H9 (cell line): ENCODE data around the gene SETD1A. TPM values are rescaled to one million over a fixed set of nuclear protein-coding genes. Genes with fewer than 3 reads are reported as not detected.

Experiments
- DNase-seq: peaks from one replicate; pipeline ENCODE4 v3.0.0-alpha.2; 2017
- H2AFZ ChIP-seq: one replicate; pipeline ENCODE4 v1.6.1; 2013; ENCODE audit warnings: mild to moderate bottlenecking, low read length, control low read depth, moderate library complexity
- H2AK5ac ChIP-seq: 2 replicates; pipeline ENCODE4 v1.6.1; 2013; ENCODE audit warnings: low read length, control low read depth, mixed read lengths; ENCODE audit not compliant: insufficient read length
- H2BK120ac ChIP-seq: one replicate; pipeline ENCODE4 v1.6.1; 2013; ENCODE audit warnings: low read depth, mild to moderate bottlenecking, low read length, control low read depth, inconsistent platforms; ENCODE audit not compliant: poor library complexity, severe bottlenecking
- H2BK12ac ChIP-seq: 2 replicates; pipeline ENCODE4 v1.6.1; 2013; ENCODE audit warnings: low read length, control low read depth, mixed read lengths, low read depth; ENCODE audit not compliant: insufficient read length
- H2BK15ac ChIP-seq: 2 replicates; pipeline ENCODE4 v1.6.1; 2013; ENCODE audit warnings: low read depth, low read length, control low read depth
- H2BK20ac ChIP-seq: one replicate; pipeline ENCODE4 v1.6.1; 2013; ENCODE audit warnings: low read depth, mild to moderate bottlenecking, low read length, control low read depth, inconsistent platforms; ENCODE audit not compliant: poor library complexity, severe bottlenecking
- H2BK5ac ChIP-seq: 2 replicates; pipeline ENCODE4 v1.6.1; 2013; ENCODE audit warnings: low read length, control low read depth, mixed read lengths; ENCODE audit not compliant: insufficient read length
- H3K14ac ChIP-seq: 2 replicates; pipeline ENCODE4 v1.6.1; 2013; ENCODE audit warnings: low read length, control low read depth; ENCODE audit not compliant: insufficient read depth
- H3K18ac ChIP-seq: 2 replicates; pipeline ENCODE4 v1.6.1; 2013; ENCODE audit warnings: low read depth, mild to moderate bottlenecking, mixed read lengths, low read length, control low read depth; ENCODE audit not compliant: insufficient read length
- H3K23ac ChIP-seq: 2 replicates; pipeline ENCODE4 v1.6.1; 2013; ENCODE audit warnings: low read length, control low read depth, mixed read lengths, low read depth; ENCODE audit not compliant: insufficient read length
- H3K23me2 ChIP-seq: 2 replicates; pipeline ENCODE4 v1.6.1; 2013; ENCODE audit warnings: low read depth, mild to moderate bottlenecking, mixed read lengths, low read length, control low read depth; ENCODE audit not compliant: insufficient read length, poor library complexity, severe bottlenecking
- H3K27ac ChIP-seq: 2 replicates; pipeline ENCODE4 v1.5.1; 2013; ENCODE audit warnings: low read length, control low read depth, mixed read lengths, low read depth; ENCODE audit not compliant: insufficient read length
- H3K27me3 ChIP-seq: 2 replicates; pipeline ENCODE4 v1.6.1; 2013; ENCODE audit warnings: low read length, control low read depth, inconsistent platforms; ENCODE audit not compliant: insufficient read depth
- H3K4ac ChIP-seq: 2 replicates; pipeline ENCODE4 v1.6.1; 2013; ENCODE audit warnings: low read depth, mild to moderate bottlenecking, control low read depth, inconsistent platforms, low read length, moderate library complexity
- H3K4me1 ChIP-seq: 2 replicates; pipeline ENCODE4 v1.6.1; 2013; ENCODE audit warnings: low read length, control low read depth, inconsistent platforms; ENCODE audit not compliant: insufficient read depth
- H3K4me2 ChIP-seq: 2 replicates; pipeline ENCODE4 v1.6.1; 2013; ENCODE audit warnings: low read length, control low read depth, mixed read lengths; ENCODE audit not compliant: insufficient read length, insufficient read depth
- H3K56ac ChIP-seq: 2 replicates; pipeline ENCODE4 v1.6.1; 2013; ENCODE audit warnings: low read depth, mild to moderate bottlenecking, mixed read lengths, low read length, control low read depth; ENCODE audit not compliant: insufficient read length
- H3K79me1 ChIP-seq: 2 replicates; pipeline ENCODE4 v1.6.1; 2013; ENCODE audit warnings: low read depth, mild to moderate bottlenecking, moderate library complexity, low read length, control low read depth, inconsistent platforms; ENCODE audit not compliant: insufficient read depth, poor library complexity, severe bottlenecking
- H3K79me2 ChIP-seq: 2 replicates; pipeline ENCODE4 v1.6.1; 2013; ENCODE audit warnings: low read length, control low read depth, inconsistent platforms; ENCODE audit not compliant: insufficient read depth
- H3K9ac ChIP-seq: 2 replicates; pipeline ENCODE4 v1.6.1; 2013; ENCODE audit warnings: low read length, control low read depth, mixed read lengths; ENCODE audit not compliant: insufficient read length; ENCODE audit errors: extremely low read depth
- H3K9me3 ChIP-seq: one replicate; pipeline ENCODE4 v1.6.1; 2013; ENCODE audit warnings: low read depth, low read length, inconsistent platforms; ENCODE audit not compliant: control insufficient read depth
- H3T11ph ChIP-seq: one replicate; pipeline ENCODE4 v1.6.1; 2013; ENCODE audit warnings: mild to moderate bottlenecking, low read length, control low read depth, inconsistent platforms
- H4K20me1 ChIP-seq: one replicate; pipeline ENCODE4 v1.6.1; 2013; ENCODE audit not compliant: control insufficient read depth, insufficient read length, insufficient read depth
- H4K5ac ChIP-seq: 2 replicates; pipeline ENCODE4 v1.6.1; 2013; ENCODE audit warnings: low read depth, mild to moderate bottlenecking, mixed read lengths, low read length, control low read depth; ENCODE audit not compliant: insufficient read length
- H4K8ac ChIP-seq: replicated peaks from 2 replicates; pipeline ENCODE4 v1.6.1; 2013; ENCODE audit warnings: low read length, control low read depth, mixed read lengths, low read depth; ENCODE audit not compliant: insufficient read length
- H4K91ac ChIP-seq: 2 replicates; pipeline ENCODE4 v1.6.1; 2013; ENCODE audit warnings: low read depth, mild to moderate bottlenecking, moderate library complexity, mixed read lengths, low read length, control low read depth; ENCODE audit not compliant: insufficient read length
- H3K27ac Mint-ChIP-seq, 3 experiments: 2 replicates in 2 of 3; 3 replicates in 1 of 3; pipeline ENCODE4 v1.8.0; 2020 to 2021; ENCODE audit warnings: mixed read lengths in 3 of 3, mild to moderate bottlenecking in 1 of 3, moderate library complexity in 1 of 3
- H3K27me3 Mint-ChIP-seq: 2 replicates; pipeline ENCODE4 v1.8.0; 2021; ENCODE audit warnings: low read depth, mild to moderate bottlenecking, moderate library complexity, mixed read lengths
- H3K36me3 Mint-ChIP-seq, 3 experiments: 2 replicates in 2 of 3; 3 replicates in 1 of 3; pipeline ENCODE4 v1.8.0; 2020 to 2021; ENCODE audit warnings: low read depth in 3 of 3, mixed read lengths in 3 of 3; ENCODE audit not compliant: insufficient read depth in 1 of 3
- H3K4me1 Mint-ChIP-seq, 2 experiments: 2 replicates each; pipeline ENCODE4 v1.8.0; 2020; ENCODE audit warnings: mixed read lengths in 2 of 2
- H3K4me3 Mint-ChIP-seq, 2 experiments: 2 replicates in 1 of 2; 3 replicates in 1 of 2; pipeline ENCODE4 v1.8.0; 2020 to 2021; ENCODE audit warnings: mild to moderate bottlenecking in 2 of 2, mixed read lengths in 2 of 2, moderate library complexity in 1 of 2
- H3K9me3 Mint-ChIP-seq, 2 experiments: 2 replicates in 1 of 2; 3 replicates in 1 of 2; pipeline ENCODE4 v1.8.0; 2020; ENCODE audit warnings: mild to moderate bottlenecking in 2 of 2, mixed read lengths in 2 of 2, moderate library complexity in 1 of 2
- CTCF ChIP-seq: fragments of 200-600 bp; sonication (generic); conservative IDR thresholded peaks from 3 replicates; pipeline ENCODE4 v1.8.0; 2021; ENCODE audit warnings: antibody characterized with exemption, mild to moderate bottlenecking
- WGBS: extraction: QIAGEN DNeasy Blood & Tissue Kit; methylation state at CpG from one replicate; pipeline ENCODE4 v1.1.7; 2013; ENCODE audit warnings: missing lambda C conversion rate, low lambda C conversion rate, mixed read lengths; ENCODE audit not compliant: insufficient read length; ENCODE audit errors: extremely low coverage; 5-methylcytosine and 5-hydroxymethylcytosine counted together
- total RNA-seq: library from RNA; stranded (reverse); gene quantifications from 2 replicates; pipeline ENCODE4 v1.2.1, GENCODE V29; 2021

The SETD1A gene
- total RNA-seq, 1 experiment from 2014 or later: 36.9 TPM

- peaks cover 2% of the 10 kb centered on the region for H4K20me1 ChIP-seq
- no peaks in the 10 kb centered on the region for H3K79me2 ChIP-seq
- no peak overlapping the region for H2BK5ac ChIP-seq
- no peak overlapping the region for H2AFZ ChIP-seq
- no peak overlapping the region for H4K8ac ChIP-seq
- H3K79me1 ChIP-seq: no peaks in the 10 kb centered on the region
- no peaks in the 10 kb centered on the region for H3K9me3 ChIP-seq
- H2BK15ac ChIP-seq: no peak overlapping the region
- H3K4ac ChIP-seq: no peak overlapping the region
- no peak overlapping the region for H4K5ac ChIP-seq
- no peak for DNase-seq
- H3K18ac ChIP-seq: no peak overlapping the region
- no peak overlapping the region for H2BK120ac ChIP-seq
- no peaks in the 10 kb centered on the region for H3K27me3 ChIP-seq
- Mint-ChIP-seq H3K27me3 (no peaks in the 10 kb centered on the region; the same call in 1 of the 2 replicates), H3K9me3 (no peaks in the 10 kb centered on the region; a peak in 1 of 5 replicates), H3K36me3 (peaks cover 56 to 89% (median 80%) of the 10 kb centered on the region in 3 experiments), H3K27ac (peak overlapping the region in 1 of 3 experiments; percentile 30; a peak in 1 of 7 replicates), H3K4me3 (no peak overlapping the region), H3K4me1 (no peaks in the 10 kb centered on the region)
- no peak overlapping the region for H2BK20ac ChIP-seq
- H2AK5ac ChIP-seq: no peak overlapping the region
- H3K9ac ChIP-seq: no peak overlapping the region
- H4K91ac ChIP-seq: no peak overlapping the region
- H3K23ac ChIP-seq: no peak overlapping the region
- no peak overlapping the region for H3K27ac ChIP-seq
- H3T11ph ChIP-seq: no peak overlapping the region
- no CpG with 5 or more reads among the region's 6 CpGs for WGBS
- no peaks in the 10 kb centered on the region for H3K23me2 ChIP-seq
- no peak overlapping the region for H3K14ac ChIP-seq
- no peaks in the 10 kb centered on the region for H3K4me1 ChIP-seq
- no peak overlapping the region for H3K56ac ChIP-seq
- H3K4me2 ChIP-seq: no peak overlapping the region
- no peak overlapping the region for H2BK12ac ChIP-seq
- no peak for TF ChIP-seq CTCF
These were observed 16.8 kb downstream of the SETD1A start for GRCh38 chr16:30974348-30974747.
